Uterus (tissue), 2 donors: ENCODE data around the gene BAIAP2.

ENCODE experiments used
- CTCF ChIP-seq, 4 experiments: fragments of 200-600 bp in 2 of 4; fragments of 450-650 bp in 2 of 4; sonication (generic) in 2 of 4; IDR thresholded peaks; one replicate each; pipeline ENCODE4 v1.5.1; 2016 to 2019; ENCODE audit warnings: antibody characterized with exemption in 4 of 4, mild to moderate bottlenecking in 2 of 4, moderate library complexity in 1 of 4
- POLR2A ChIP-seq, 2 donors: fragments of 450-650 bp; IDR thresholded peaks; one replicate each; pipeline ENCODE4 v1.6.1; 2016; ENCODE audit warnings: antibody characterized with exemption in 2 of 2, mild to moderate bottlenecking in 1 of 2, moderate library complexity in 1 of 2

- TF ChIP-seq CTCF (IDR thresholded peaks at IDR 0.05), result no peak
- TF ChIP-seq POLR2A (IDR thresholded peaks at IDR 0.05), result no peak
These were observed 50.5 kb downstream of the BAIAP2 start for GRCh38 chr17:81085420-81085911.
